Sigmoid colon (tissue), 4 donors: ENCODE data around the gene CYP51A1.

Source experiments
- EP300 ChIP-seq, 4 donors: sonication (generic); formaldehyde crosslinking; IDR thresholded peaks; one replicate each; pipeline ENCODE4 v1.6.1; 2017; ENCODE audit warnings: antibody characterized with exemption in 4 of 4
- POLR2A ChIP-seq, 2 donors: fragments of 450-650 bp; IDR thresholded peaks; one replicate each; pipeline ENCODE4 v1.6.1; 2016; ENCODE audit warnings: antibody characterized with exemption in 2 of 2, mild to moderate bottlenecking in 2 of 2, moderate library complexity in 2 of 2
- POLR2AphosphoS5 ChIP-seq, 4 donors: sonication (generic); formaldehyde crosslinking; IDR thresholded peaks; one replicate each; pipeline ENCODE4 v1.6.1; 2017; ENCODE audit warnings: antibody characterized with exemption in 4 of 4
- TF ChIP-seq, protein P1 (sequence below), 4 experiments: fragments of 450-650 bp in 3 of 4; fragments of 200-600 bp in 1 of 4; IDR thresholded peaks; one replicate each; pipeline ENCODE4 v1.5.1; 2016 to 2019; ENCODE audit warnings: antibody characterized with exemption in 4 of 4, mild to moderate bottlenecking in 3 of 4, moderate library complexity in 2 of 4

DNA sequence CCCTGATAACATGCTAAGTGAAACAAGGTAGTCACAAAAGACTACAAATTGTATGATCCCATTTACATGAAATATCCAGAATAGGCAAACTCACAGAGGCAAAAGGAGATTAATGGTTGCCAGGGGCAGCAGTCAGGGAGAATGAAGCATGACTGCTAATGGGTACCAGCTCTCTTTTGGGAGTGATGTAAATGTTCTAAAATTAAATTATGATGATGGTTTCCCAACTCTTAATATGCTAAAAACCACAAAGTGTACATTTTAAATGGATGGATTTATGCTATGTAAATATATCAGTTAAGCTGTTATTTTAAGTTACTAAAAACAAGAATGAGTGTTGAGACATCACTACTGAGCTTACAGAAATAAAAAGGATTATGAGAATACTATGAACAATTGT lies 12.6 kb downstream of the CYP51A1 start:
- TF ChIP-seq, protein P1, sequence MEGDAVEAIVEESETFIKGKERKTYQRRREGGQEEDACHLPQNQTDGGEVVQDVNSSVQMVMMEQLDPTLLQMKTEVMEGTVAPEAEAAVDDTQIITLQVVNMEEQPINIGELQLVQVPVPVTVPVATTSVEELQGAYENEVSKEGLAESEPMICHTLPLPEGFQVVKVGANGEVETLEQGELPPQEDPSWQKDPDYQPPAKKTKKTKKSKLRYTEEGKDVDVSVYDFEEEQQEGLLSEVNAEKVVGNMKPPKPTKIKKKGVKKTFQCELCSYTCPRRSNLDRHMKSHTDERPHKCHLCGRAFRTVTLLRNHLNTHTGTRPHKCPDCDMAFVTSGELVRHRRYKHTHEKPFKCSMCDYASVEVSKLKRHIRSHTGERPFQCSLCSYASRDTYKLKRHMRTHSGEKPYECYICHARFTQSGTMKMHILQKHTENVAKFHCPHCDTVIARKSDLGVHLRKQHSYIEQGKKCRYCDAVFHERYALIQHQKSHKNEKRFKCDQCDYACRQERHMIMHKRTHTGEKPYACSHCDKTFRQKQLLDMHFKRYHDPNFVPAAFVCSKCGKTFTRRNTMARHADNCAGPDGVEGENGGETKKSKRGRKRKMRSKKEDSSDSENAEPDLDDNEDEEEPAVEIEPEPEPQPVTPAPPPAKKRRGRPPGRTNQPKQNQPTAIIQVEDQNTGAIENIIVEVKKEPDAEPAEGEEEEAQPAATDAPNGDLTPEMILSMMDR (IDR thresholded peaks at IDR 0.05), result no peak
- no peak for TF ChIP-seq POLR2A (IDR thresholded peaks at IDR 0.05)
- TF ChIP-seq POLR2AphosphoS5 (IDR thresholded peaks at IDR 0.05), result no peak
- TF ChIP-seq EP300 (IDR thresholded peaks at IDR 0.05), result no peak
